Dermis blood vessel endothelial cell (primary cell): ENCODE data around the gene TREX2. TPM values are rescaled to one million over a fixed set of nuclear protein-coding genes. Genes with fewer than 3 reads are reported as not detected.

Source experiments
- DNase-seq: peaks from one replicate; pipeline ENCODE4 v3.0.0; 2010
- total RNA-seq: library from RNA; depleted of rRNA; stranded (reverse); fragments of >200 nt; gene quantifications from 2 replicates; pipeline ENCODE4 v1.2.3, GENCODE V29; 2014

Gene TREX2
- total RNA-seq, 1 donor from 2014 or later = 4.1 TPM

DNA sequence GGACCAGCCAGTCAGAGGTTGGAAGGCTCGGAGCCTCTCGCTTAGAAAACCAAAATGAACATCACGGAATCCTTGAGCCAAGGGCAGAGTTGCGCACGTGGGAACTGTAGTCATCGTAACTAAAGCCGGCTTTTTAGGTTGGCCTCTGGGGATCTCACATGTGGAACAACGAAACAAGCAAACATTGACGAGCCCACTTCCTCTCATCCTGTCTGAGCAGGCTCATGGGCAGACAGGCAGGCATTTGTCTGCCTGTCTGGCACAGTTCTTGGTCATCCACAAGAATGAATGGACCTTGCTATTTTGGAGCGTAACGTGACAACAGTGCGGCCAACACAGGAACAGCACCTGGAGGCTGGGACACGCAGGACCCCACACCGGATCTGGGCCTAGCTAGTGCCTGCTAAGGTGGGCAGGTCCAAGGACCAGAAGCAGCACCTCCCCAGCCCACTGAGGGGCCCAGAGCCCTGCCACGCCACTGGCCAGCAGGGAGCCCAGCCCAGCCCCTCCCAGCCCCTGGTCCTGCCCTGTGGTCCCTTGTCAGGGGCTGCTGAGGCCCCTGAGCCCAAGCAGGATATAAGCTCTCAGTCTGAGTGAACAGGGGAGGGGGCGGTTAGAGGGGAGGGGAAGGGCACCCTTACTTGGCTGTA, 9.2 kb upstream of the TREX2 start:
- DNase-seq = no peak

DNA sequence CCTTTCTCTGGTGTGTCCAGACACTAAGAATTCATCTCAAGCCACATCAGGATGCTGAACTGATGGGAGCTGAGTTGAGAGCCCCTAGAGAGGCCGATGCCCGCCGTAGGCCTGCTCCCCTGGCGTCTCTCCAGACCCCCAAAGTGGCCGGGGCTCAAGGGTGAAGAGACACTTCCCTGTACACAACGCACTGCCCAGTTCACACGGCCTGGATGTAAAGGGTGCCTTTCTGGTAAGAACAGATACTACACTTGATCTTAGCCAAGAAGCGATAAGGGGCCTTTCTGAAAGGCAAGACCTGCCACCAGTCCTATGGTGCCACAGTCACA, 5.1 kb upstream of the TREX2 start:
- no peak for DNase-seq

DNA sequence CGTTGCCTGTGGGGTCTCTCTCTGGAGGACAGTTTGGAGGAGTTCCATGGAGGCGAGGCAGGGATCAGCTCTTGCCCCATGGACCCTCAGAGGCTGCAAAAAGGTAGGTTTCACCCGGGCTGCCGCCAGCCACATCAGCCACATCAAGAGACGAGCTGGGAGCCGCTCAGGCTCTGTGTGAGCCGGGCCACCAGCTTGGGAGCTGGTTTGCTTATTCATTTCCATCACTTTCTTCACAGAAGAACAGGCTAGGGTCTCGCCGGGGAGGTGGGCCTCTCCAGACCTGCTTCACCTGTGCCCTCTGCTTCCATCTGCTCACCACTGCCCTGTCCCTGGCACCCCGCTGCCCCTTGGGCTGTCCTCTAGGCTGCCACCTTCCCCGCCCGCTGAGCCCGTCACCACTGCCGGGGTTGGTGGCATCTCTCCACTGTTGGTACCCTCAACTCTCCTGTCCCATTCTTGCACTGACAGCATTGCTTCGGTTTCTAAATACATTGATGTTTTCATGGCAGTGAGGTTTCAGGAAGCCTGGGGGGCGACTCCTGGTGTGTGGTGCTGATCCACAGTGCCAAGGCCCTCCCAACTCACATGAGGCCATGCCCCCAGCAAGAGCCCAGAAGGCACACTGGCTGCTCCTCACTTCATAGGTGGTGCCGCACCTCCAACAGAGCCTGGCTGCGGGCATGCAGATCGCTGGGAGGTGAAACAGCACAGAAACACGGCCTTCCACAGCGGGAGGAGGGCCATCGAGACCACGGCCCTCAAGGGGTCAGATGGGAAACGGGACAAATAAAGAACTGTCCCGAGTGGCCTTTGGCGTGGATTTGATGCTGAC, 4.5 kb upstream of the TREX2 start:
- DNase-seq = no peak

DNA sequence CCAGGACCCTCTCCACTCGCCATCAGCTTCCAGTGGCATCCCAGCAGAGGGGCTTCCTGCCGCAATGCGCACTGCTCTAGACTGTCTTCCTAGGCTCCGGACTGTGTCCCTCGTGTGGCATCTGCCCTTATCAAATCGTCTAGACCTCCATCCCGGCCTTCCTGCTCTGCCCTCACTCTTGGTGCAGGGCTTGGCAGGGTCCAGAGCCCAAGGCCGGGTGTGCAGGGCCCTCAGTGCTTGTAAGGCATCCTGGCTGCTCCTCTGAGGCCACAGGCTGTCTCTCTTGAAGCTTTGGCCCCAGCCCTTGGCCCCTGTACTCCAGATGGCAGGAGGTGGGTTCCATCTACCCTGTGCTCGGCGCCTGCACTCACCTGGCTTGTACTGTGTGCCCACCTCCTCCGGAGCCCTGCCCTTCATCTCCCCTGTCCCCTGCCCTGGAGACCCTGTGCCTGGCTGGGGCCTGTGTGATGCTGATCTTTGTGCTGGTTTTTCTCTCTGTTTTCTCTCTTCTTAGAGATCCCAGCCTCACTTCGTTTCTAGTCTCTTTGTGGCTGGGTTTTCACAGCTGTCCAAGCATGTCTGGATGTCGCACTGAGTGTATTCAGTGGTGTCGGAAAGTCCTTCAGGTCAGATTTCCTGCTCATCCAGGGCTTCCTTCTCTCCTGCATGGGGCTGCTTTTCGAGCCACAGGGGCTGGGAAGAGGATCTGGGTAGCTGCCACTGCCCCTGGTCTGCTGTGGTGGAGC, 3.7 kb upstream of the TREX2 start:
- no peak for DNase-seq

DNA sequence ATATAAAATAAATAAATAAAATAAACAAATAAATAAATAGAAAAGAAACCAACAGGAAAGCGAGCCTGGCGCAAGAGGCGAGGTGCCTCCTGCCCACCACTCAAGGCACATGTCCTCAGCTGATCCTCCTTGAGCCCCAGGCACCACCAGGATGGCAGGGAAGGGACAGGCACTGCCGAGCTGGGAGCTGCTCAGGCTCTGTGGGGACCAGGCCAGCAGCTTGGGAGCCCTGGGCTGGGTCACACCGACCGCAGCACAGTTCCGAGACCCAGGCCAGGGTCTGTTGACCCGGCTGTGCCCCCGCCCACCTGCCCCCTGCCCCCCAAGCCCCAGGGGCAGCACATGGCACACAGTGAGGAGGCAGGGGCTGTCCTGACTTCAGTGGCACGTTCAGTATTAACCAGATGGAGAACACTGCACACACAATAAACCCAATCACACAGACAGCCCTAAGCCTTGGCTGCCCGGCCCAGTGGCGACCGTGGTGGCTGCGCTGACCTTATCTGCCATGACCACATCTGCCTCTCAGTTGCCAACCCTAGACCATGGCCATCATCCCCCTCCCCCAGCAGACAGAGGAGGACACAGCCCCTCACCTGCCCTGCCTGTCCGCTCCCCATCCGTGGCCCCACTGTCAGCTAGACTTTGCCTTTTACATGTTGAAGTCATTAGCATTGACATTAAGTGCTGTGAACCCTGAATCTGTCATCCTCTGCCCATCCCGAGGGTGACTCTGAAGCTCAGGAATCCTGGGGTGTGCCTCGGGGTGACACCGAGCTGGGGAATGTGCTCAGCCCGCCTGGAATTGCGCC, 2.9 kb upstream of the TREX2 start:
- DNase-seq = no peak

DNA sequence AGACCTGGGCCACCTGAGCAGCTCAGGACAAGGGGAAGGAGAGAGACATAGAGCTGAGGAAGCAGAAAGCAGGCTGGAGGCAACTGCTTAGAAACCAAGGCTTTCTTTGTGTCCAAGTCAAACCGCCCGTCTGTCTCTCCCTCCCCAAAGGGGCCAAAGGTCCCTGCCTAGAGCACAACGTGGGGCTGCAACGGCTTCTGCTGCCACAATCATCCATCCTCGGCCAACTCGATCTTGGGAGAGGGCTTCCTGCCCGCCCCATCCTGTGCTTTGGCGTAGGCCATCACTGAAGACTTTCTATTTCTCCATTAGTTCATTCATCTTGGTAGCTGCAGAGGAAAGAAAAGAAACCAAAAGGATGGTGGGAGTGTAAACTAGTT, 1.7 kb upstream of the TREX2 start:
- no peak for DNase-seq

DNA sequence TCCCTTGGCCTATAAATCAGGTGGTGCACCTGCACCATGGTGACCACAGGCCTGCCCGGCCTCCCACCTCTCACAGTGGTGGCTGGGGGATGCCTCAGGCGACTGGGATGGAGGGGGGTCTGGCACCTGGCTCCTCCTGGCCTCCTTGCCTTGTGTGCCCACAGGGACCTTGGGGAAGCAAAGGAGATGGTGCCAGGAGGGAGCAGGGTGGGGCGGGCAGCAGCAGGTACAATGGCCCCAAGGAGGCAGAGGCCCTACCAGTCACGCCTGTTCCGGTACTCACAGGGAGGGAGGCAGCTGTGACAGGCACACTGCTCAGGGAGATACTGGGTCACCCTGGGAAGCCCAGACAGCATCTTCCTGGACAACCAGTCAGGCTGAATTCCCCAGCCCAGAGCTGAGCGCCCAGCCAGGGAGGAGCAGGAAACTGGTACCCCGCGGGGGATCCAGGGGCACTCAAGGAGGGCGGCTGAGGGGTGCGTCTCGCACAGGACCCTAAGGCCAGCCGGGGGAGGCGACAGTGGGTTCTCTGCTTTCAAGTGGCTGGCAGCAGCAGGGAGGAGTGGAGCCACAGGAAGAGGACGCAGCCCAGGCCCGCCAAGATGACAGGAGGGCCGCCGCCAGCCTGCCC, 1.2 kb upstream of the TREX2 start:
- no peak for DNase-seq

DNA sequence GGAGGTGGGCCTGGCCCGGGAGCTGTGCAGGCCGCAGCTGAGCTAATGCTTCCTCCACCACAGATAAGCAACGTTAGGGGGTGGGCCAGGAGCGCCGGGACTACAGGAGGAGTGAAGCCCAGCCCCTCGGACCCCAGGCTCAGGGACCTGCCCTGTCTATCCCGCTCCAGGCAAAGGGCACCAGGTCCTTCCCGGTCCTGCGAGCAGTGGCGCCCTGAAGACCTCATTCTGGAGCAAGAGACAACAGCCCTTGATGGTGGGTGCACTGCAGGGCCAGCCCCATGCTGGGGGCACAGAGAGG, 730 bp upstream of the TREX2 start:
- no peak for DNase-seq

DNA sequence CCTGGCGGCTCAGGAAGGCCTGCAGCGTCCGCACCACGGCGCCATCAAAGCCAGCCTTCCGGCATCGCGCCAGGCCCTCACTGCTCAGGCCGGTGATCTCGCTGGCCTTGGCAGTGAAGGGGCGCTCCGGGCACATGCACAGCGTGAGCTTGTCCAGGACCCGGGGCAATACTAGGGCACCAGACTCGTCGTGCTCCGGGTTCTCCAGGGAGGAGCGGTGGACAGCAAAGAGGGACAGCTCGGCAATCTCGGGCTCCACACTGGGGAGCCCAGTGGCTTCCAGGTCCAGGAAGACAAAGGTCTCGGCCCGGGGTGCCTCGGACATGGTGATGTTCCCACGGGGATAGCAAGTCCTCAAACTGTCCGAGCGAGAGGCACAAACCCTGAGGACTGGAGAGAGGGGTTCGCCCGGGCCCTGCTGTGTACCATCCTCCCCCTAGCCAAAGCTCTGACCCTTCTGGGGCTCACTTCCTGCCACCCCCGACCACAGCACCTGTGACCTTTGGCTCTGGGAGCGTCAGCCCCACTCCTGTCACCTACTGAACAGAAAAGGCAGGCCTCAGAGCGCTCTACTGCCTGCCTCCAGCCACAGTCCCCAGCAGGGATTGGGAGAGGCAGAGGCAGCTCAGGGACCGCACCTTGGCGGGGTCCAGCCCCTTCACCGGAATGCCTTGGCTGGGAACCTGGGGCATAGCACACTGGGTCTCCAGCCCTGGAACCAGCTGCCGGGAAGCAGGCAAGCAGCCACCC, 575 bp downstream of the TREX2 start:
- DNase-seq = no peak

DNA sequence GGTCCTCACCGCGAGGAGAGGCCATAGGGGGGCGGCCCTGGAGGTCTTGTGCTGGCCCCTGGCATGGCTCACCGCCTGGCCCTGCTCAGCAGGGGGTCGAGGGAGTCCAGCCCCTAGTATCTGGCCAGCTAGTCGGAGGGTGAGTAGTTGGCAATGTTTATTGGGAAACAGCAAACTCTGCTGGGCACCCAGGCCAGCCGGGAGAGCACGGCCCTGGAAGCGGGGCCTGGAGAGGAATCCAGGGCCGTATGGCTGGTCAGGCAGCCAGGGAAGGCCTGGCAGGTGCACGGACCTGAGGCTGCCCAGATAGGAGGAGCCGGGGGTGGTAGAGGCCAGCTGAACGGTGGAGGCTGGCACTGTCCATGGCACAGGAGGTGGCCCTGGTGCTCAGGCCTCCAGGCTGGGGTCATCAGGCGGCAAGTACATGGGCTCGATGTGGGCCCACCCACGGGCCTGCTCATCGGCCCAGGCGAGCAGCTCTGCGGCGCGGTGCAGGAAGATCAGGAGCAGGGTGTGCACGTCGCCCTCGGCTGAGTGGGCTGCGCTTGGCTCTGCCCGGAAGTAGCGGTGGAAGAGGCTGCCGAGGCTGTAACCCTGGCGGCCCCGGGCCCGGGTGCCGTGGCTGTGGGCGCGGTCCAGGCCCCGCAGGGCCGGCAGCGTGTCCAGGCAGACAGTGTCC, 1.4 kb downstream of the TREX2 start:
- no peak for DNase-seq

DNA sequence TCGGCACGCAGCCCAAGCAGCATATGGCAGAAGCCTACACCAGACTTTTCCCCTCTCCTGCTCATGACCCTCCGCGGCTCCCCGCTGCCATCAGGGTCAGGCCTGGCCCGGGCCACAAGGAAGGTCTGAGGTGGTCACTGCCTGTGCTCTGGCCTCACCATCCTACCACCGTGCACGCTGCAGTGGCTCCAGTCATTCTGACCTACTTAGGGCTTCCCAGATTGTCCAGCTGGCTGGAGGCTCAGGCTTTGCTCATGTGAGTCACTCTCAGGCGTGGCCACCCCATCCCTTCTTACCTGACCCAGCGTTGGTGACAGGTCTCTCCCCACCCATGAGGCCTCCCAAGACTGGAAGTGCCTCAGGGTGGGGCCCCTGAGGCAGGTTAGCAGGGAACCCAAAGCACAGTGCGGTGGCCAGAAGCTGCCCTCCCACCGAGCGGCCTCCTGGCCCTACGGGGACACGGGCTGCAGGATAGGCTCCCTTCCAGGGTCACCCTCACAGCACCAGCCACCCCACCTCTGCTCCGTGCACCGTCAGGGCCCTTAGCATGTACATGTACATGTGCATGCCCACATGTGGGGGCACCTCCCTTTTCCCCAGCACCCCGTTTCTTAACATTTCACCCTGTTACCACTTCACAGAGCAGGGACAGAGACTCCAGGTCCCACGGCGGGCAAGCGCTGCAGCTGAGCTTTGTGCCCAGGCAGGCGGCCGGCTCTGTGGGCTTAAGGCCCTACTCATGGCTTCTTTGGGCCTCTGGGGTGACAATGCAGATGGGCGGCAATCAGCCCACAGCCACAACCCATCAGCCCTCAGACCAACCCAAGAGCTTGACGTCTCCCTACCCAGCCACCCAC, 2.2 kb downstream of the TREX2 start:
- DNase-seq = no peak

DNA sequence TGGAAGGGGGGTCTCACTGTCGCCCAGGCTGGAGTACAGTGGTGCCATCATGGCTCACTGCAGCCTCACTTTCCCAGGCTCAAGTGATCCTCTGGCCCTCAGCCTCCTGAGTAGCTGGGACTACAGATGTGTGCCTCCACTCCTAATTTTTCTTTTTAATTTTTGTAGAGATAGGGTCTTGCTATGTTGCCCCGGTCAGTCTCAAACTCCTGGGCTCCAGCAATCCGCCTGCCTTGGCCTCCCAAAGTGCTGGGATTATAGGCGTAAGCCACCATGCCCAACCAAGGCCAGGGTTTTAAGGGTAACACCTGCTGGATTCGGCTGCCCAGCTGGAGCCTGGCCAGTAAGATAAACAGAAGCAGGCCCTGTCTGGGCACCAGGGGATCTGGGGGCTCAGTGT, 3.4 kb downstream of the TREX2 start:
- no peak for DNase-seq

DNA sequence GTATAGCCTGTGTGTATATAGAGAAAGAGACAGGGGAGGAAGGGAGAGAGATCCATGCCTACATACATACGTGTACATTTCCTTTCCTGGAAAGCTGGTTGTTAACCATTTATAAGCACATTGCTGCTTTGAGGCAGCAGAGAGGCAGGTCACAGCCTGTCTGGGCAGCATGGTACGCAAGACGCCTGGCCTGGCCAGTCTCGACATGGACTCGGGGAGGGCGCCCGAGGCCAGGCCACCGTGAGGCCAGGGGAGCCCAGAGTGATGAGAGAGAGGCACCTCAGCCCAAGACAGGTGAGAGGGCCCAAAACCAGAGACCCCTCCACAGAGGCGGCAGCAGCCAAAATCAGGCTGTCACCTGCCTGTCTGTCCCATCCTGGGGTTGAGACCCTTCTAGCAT, 3.9 kb downstream of the TREX2 start:
- DNase-seq = no peak

DNA sequence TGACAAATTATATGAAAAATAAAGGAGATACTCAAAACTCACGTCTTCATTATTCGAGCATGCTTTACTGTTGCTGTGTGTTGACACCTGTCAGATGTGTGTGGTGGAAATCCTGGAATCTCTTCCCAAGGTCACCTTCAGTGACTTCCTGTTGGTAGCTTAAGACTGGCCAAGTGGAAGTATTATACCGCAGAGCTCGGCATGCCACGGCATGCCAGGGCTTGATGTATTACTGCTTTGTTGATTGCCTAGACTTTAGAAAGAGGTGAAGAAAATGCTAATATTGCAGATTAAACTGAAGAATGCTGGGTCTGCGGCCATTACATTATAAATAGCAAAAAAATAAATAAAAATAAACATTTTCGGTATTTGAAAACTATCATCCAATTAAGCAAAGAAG, 4.6 kb downstream of the TREX2 start:
- no peak for DNase-seq

DNA sequence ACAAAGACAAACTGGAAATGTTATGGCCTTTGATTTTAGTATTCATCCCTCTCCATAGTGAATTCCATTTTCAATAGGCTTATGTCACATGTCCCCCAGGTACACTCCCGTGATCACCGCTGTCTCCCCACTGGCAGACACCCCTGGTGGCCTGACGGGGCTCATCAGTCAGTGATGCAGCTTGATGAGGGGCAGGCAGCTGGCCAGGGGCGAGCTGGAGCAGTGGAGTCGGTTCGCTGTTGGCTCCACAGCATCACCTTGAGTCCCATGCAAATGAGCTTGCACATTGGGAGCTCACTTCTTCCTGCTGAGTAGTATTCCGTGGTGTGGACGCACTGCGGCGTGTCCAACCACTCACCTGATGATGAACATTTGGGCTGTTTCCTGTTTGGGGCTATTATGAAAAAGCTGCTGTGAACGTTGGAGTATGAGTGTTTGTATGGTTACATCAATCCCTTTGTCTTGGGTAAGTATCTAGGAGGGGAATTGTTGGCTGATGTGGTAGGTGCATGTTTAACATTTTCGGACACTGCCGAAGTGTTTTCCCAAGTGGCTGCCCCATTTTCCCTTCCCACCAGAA, 5.2 kb downstream of the TREX2 start:
- DNase-seq = no peak

DNA sequence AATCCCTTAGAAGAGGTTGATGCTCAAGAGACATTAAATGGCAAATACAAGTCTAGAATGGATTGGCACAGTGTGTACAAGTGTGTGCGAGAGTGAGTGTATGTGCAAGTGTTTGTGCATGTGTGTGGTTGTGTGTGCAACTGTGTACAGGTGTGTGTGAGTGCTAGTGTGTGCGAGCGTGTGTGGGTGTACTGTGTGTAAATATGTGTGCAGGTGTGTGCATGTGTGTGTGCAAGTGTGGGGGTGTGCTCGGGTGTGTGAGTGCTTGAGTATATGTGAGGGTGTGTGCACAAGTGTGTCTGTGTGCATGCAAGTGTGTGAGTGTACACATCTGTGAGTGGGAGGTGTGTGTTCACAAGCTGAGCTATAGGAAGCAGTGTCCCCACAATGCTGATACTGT, 5.9 kb downstream of the TREX2 start:
- DNase-seq = no peak

DNA sequence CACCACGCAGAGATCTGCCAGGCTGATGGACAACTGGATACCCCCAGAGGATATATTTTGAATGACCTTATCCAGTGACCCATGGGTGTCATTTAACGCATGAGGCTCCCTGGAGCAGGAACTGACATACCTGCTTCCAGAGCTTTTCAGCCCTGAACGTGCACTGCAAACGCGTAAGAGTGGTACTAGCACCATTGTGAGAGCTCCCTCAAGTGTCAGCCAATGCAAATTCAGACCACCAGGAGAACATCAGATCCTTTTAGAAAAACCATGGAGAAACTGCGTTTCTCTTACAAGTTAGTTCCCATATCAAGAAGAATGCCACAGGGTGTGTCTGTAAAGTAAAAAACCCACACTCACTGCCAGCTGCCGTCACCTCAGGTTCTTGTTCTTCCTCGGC, 7.3 kb downstream of the TREX2 start:
- peak; percentile 53 for DNase-seq

DNA sequence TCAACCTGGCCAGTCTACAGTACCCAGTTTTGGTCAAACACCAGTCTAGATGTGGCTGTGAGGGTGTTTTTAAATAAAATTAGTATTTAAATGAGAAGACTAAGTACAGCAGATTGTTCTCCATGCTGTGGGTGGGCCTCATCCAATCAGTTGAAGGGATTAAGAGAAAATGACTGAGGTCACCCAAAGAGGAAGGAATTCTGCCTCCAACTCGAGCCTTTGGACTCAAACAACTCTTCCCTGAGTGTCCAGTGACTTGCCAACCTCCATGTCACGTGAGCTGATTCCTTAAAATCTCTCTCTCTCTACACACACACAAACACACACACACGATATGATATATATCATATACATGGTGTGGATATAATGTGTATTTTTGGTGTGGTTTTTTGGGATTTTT, 10.0 kb downstream of the TREX2 start:
- DNase-seq = no peak

DNA sequence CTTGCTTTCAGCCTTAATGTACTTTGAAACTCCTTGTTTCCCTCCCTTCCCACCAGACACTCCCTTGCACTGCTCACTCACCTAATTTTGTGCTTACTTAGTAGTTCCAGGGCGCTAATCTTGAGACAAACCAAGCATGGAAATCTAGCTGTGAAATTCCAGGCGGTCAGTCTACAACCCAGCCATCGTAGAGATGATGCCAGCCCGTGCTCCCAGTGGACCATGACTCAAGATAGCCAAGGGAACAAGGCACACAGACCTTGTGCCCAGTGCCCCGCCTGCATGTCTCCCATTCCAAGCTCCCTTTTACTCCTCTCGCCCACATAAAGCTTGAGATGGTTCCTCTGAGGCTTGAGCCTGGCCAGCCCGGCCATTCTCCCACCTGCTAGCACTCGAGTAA, 11.1 kb downstream of the TREX2 start:
- DNase-seq = no peak

DNA sequence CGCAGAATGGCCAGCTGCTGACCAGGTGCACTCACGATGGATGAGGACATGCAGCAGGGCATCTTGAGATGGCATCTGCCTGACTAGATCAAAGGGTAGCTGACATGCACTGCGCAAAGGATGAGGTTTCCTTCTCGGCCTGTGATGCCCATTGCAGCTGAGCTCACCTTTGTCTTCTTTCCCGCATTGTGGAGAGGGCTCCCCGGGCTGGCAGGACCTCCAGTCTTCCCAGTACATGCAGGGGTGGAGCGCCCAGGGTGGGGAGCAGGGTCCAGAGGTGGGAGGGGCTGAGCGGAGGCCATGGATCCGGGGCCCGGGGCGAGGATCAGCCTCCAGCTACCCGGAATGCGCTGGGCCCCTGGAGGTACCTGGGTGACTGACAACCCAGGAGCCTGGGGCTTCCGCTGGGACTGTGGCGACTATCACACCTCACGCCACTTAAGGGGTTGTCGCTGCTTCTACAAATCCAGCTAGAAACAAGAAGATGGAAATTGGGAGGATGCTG, 12.0 kb downstream of the TREX2 start:
- no peak for DNase-seq
